C4-2B (cell line): ENCODE data around the gene NIT2.
A peak's percentile ranks its signal among the peaks of the same experiment; 100 is the strongest.

Experiments used
- H3K27ac ChIP-seq: fragments of 450-650 bp; 2 replicates; pipeline ENCODE4 v1.5.1; 2017
- ZFX ChIP-seq: fragments of 450-650 bp; IDR thresholded peaks from 2 replicates; pipeline ENCODE4 v1.6.1; 2017
- TF ChIP-seq, protein P1 (sequence below): fragments of 450-650 bp; conservative IDR thresholded peaks from 2 replicates; pipeline ENCODE4 v1.5.1; 2017; ENCODE audit warnings: mild to moderate bottlenecking

Gene NIT2

DNA sequence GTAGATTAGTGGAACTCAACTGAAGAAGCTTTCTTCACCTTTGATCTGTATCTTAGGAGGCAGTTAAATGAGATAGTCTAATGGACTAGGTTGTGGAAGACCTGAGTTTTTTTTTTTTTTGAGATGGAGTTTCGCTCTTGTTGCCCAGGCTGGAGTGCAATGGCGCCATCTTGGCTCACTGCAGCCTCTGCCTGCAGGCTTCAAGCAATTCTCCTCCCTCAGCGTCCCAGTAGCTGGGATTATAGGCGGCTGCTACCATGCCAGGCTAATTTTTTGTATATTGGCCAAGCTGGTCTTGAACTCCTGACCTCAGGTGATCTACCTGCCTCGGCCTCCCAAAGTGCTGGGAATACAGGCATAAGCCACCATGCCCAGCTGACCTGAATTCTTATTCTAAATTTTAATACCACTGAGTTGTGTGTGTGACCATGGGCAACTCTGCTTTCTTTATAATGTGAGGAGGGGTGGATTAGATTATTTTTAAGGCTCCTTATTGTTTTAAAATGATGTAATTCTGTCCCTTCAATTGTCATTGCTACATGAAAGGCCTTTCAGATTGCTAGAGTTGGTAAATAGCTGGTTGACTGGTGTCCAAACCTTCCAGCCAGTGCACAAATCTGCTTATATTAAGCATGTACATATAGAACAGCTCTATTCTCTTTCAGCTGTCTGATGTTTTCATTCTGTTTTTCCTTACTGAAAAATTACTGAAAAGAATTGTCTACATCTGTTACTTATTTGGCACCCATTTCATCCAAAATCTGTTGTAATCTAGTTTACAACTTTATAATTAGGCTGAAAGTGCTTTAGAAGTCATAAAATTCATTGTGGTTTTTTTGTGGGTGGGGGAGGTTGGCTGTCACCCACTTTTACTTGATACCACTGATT, 69.0 kb downstream of the NIT2 start:
- no peak for TF ChIP-seq ZFX
- TF ChIP-seq, protein P1, sequence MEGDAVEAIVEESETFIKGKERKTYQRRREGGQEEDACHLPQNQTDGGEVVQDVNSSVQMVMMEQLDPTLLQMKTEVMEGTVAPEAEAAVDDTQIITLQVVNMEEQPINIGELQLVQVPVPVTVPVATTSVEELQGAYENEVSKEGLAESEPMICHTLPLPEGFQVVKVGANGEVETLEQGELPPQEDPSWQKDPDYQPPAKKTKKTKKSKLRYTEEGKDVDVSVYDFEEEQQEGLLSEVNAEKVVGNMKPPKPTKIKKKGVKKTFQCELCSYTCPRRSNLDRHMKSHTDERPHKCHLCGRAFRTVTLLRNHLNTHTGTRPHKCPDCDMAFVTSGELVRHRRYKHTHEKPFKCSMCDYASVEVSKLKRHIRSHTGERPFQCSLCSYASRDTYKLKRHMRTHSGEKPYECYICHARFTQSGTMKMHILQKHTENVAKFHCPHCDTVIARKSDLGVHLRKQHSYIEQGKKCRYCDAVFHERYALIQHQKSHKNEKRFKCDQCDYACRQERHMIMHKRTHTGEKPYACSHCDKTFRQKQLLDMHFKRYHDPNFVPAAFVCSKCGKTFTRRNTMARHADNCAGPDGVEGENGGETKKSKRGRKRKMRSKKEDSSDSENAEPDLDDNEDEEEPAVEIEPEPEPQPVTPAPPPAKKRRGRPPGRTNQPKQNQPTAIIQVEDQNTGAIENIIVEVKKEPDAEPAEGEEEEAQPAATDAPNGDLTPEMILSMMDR, result peak; percentile 11; the same call in 1 of the 2 replicates
- H3K27ac ChIP-seq, result no peak overlapping the region

DNA sequence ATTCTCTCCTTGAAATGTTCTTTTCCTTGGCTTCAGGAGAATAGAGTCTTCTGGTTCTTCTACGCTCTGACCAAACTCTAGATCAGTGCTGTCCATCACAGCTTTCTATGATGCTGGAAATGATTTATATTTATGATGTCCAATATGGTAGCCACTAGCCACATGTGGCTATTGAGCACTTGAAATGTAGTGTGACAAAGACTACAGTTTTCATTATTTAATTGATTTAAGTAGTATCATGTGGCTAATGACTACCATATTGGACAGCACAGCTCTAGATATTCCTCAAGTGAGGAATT, 69.6 kb downstream of the NIT2 start:
- no peak overlapping the region for H3K27ac ChIP-seq
- TF ChIP-seq ZFX, result no peak
- TF ChIP-seq, protein P1, result no peak

DNA sequence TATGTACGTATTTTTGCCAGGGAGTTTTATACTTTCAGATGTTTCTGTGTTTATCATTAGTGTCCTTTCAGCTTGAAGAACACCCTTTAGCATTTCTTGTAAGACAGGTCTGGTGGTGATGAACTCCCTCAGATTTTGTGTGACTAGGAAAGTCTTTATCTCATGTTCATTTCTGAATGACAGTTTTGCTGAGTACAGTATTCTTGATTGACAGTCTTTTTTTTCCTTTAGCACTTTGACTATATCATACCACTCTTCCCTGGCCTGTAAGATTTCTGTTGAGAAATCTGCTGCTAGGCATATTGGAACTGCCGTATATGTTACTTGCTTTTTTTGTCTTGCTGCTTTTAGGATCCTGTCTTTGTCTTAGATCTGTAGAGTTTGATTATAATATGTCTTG, 72.6 kb downstream of the NIT2 start:
- TF ChIP-seq, protein P1, result no peak
- no peak for TF ChIP-seq ZFX
- H3K27ac ChIP-seq, result no peak overlapping the region

DNA sequence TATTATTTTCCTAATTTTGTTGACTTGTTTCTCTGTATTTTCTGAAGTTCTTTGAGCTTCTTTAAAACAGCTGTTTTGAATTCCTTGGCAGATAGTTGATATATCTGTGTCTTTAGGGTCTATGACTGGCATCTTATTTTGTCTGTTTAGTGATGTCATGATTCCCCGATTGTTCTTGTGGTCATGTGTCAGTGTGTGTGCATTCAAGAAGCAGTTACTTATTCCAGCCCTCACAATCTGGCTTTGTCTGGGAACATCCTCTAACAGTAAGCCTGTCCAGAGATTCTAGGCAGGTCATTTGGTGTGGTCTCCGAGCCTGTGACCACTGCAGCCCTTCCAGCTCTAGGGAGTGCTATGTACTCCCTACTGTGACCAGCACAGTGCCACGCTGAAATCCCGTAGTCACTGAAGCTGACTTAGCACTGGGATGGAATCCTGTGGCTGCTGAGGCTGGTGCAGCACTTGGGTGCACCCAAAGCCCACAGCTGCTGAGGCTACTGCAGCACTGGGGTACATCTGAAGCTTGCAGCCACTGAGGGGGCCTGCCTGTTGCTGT, 73.5 kb downstream of the NIT2 start:
- TF ChIP-seq, protein P1, result no peak
- no peak for TF ChIP-seq ZFX
- no peak overlapping the region for H3K27ac ChIP-seq
